Measurements from ENCODE around the gene PDE4D.

Gene PDE4D

DNA sequence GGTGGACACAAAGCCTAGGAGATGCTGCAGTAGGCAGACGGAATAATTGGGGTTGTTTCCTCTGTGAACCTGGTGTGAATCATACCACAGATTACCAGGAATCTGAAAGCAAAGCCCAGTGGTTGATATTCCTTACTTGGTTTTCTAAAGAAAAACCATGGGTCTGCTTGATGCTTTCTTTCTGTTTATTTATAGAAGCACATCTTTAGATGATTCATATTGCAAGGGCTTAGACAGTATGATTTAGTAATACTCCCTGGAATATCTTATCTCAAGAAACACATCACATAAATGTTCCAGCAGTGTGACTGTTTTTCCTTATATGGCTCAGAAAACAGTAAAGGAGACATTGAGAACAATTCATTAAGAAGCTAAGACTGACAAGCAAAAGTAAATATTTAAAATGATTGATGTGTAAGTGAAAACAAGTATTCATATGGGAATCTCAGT lies 687.4 kb downstream of the PDE4D start:
- H3K4me3 ChIP-seq (ENCODE audit: low read length), result no peak overlapping the region
- TF ChIP-seq CTCF (IDR thresholded peaks at IDR 0.05; ENCODE audit: insufficient read depth, low read depth, low read length, missing control alignments), result no peak
- DNase-seq (ENCODE audit: low read depth), result peak; percentile 41

DNA sequence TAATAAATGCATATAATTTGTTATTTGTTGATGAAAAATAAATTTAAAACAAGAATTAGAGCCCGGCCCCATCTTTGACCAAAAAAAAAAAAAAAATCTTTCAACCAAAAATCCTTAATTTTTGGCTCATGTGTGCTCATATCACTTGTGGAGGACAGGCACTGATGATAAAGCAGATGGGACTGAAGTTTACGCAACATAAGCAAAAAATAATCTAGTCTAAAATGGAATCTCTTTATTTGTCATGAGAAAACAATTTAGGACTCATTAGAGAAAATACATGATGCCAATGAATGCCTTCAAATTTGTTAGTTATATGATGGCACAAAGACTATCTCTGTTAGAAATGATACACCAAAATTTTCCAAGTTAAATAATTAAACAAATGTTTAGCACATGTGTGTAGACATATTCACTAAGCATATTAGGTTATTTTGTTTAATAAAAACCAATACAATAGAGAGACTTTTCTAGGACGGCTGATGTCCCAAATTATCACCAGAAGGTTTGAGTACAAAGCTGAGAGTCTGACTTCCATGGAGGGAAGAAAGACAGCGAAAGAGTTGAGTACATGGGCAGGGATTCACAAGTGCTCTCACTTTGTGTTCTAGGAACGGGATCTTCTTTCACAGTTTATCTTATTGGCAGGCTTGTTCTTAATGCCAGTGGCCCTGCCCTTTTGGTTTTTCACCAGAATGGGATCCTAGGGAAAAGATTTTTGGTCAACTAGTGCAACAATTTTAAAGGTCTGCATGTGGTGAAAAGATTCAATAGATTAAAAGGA lies 689.2 kb downstream of the PDE4D start:
- TF ChIP-seq CTCF (IDR thresholded peaks at IDR 0.05; ENCODE audit: insufficient read depth, low read depth, low read length, missing control alignments), result no peak
- no peak for DNase-seq (ENCODE audit: low read depth)
- no peak overlapping the region for H3K4me3 ChIP-seq (ENCODE audit: low read length)

DNA sequence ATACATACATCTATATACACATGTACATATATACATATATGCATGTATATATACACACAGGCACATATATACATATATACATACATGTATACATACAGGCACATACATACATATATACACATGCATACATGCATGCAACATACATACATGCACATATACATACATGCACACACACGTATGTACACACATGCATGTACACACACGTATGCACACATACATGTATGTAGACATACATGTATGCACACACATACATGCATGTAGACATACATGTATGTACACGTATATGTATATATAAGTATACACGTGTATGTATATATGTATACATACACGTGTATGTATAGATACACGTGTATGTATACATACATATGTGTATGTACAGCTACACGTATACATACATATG lies 693.7 kb downstream of the PDE4D start:
- H3K4me3 ChIP-seq (ENCODE audit: low read length), result no peak overlapping the region
- TF ChIP-seq CTCF (IDR thresholded peaks at IDR 0.05; ENCODE audit: insufficient read depth, low read depth, low read length, missing control alignments), result no peak
- no peak for DNase-seq (ENCODE audit: low read depth)

- TF ChIP-seq CTCF (IDR thresholded peaks at IDR 0.05; ENCODE audit: insufficient read depth, low read depth, low read length, missing control alignments), result no peak
- DNase-seq (ENCODE audit: low read depth), result no peak
- no peak overlapping the region for H3K4me3 ChIP-seq (ENCODE audit: low read length)
Measured at GRCh38 chr5:59198832-59199231, 694.7 kb downstream of the PDE4D start.

- TF ChIP-seq CTCF (IDR thresholded peaks at IDR 0.05; ENCODE audit: insufficient read depth, low read depth, low read length, missing control alignments), result no peak
- no peak for DNase-seq (ENCODE audit: low read depth)
- no peak overlapping the region for H3K4me3 ChIP-seq (ENCODE audit: low read length)
Measured at GRCh38 chr5:59198365-59198764, 695.2 kb downstream of the PDE4D start.

GRCh38 chr5:59197911-59198310 lies 695.6 kb downstream of the PDE4D start:
- no peak for DNase-seq (ENCODE audit: low read depth)
- no peak for TF ChIP-seq CTCF (IDR thresholded peaks at IDR 0.05; ENCODE audit: insufficient read depth, low read depth, low read length, missing control alignments)
- H3K4me3 ChIP-seq (ENCODE audit: low read length), result no peak overlapping the region

Data from epithelial cell of esophagus (primary cell).